GM18519 (cell line): Measurements from ENCODE around the gene SUN1.
"Not testable (repeated sequence)": the region's sequence is repeated elsewhere in the genome, so short reads cannot be mapped to it uniquely, and the experiment has no call there.

Source experiments
- ATAC-seq: cut with Tn5 transposase; IDR thresholded peaks from one replicate; pipeline ENCODE4 v1.9.1; 2021; ENCODE audit warnings: mild to moderate bottlenecking, moderate library complexity; ENCODE audit not compliant: unreplicated experiment, low FRiP score

Gene SUN1

GRCh38 chr7:854118-854775 lies 22.0 kb downstream of the SUN1 start:
- no peak for ATAC-seq

- ATAC-seq: no peak
These were observed 23.6 kb downstream of the SUN1 start for GRCh38 chr7:855686-856369.

- no peak for ATAC-seq
These were observed 24.3 kb downstream of the SUN1 start for GRCh38 chr7:856444-857095.

- no peak for ATAC-seq
These were observed 25.4 kb downstream of the SUN1 start for GRCh38 chr7:857661-858060.

GRCh38 chr7:859359-860030 lies 27.2 kb downstream of the SUN1 start:
- ATAC-seq: no peak

- no peak for ATAC-seq
These were observed 27.9 kb downstream of the SUN1 start for GRCh38 chr7:860149-860548.

GRCh38 chr7:861222-861621 lies 28.9 kb downstream of the SUN1 start:
- no peak for ATAC-seq

GRCh38 chr7:862157-862556 lies 29.9 kb downstream of the SUN1 start:
- ATAC-seq: no peak

- ATAC-seq: no peak
These were observed 30.8 kb downstream of the SUN1 start for GRCh38 chr7:863106-863505.

- ATAC-seq: no peak
These were observed 33.6 kb downstream of the SUN1 start for GRCh38 chr7:865921-866320.

GRCh38 chr7:867001-867405 lies 34.7 kb downstream of the SUN1 start:
- ATAC-seq: no peak

- ATAC-seq: no peak
These were observed 35.3 kb downstream of the SUN1 start for GRCh38 chr7:867406-868188.

GRCh38 chr7:868189-868486 lies 35.9 kb downstream of the SUN1 start:
- ATAC-seq: no peak

- no peak for ATAC-seq
These were observed 37.1 kb downstream of the SUN1 start for GRCh38 chr7:869348-869747.

GRCh38 chr7:871900-872537 lies 39.7 kb downstream of the SUN1 start:
- no peak for ATAC-seq

GRCh38 chr7:872685-873084 lies 40.4 kb downstream of the SUN1 start:
- not testable (repeated sequence) for ATAC-seq

GRCh38 chr7:873367-874002 lies 41.2 kb downstream of the SUN1 start:
- ATAC-seq: no peak

- ATAC-seq: no peak
These were observed 41.9 kb downstream of the SUN1 start for GRCh38 chr7:874031-874749.

- no peak for ATAC-seq
These were observed 42.8 kb downstream of the SUN1 start for GRCh38 chr7:875051-875450.
